OCI-M2 (cell line): ENCODE measurements around the gene VANGL2.

Experiments used
- DNase-seq: peaks from one replicate; lab custom pipeline; 2025; ENCODE audit not compliant: unreplicated experiment; lab: John Stamatoyannopoulos, UW

Gene VANGL2

GRCh38 chr1:160404094-160404493 is 3.7 kb downstream of the VANGL2 start:
- DNase-seq, result no peak

GRCh38 chr1:160405331-160405877 is 5.0 kb downstream of the VANGL2 start:
- DNase-seq, result no peak

GRCh38 chr1:160406131-160406968 is 6.0 kb downstream of the VANGL2 start:
- DNase-seq, result no peak

- DNase-seq, result no peak
Measured at GRCh38 chr1:160407839-160408801, 7.8 kb downstream of the VANGL2 start.

- DNase-seq, result no peak
Measured at GRCh38 chr1:160408864-160409263, 8.5 kb downstream of the VANGL2 start.

GRCh38 chr1:160409486-160409885 is 9.1 kb downstream of the VANGL2 start:
- DNase-seq, result no peak

GRCh38 chr1:160410406-160411005 is 10.1 kb downstream of the VANGL2 start:
- DNase-seq, result no peak

- no peak for DNase-seq
Measured at GRCh38 chr1:160411271-160412027, 11.1 kb downstream of the VANGL2 start.

- no peak for DNase-seq
Measured at GRCh38 chr1:160412028-160412362, 11.6 kb downstream of the VANGL2 start.

GRCh38 chr1:160413716-160414115 is 13.4 kb downstream of the VANGL2 start:
- DNase-seq, result no peak

- no peak for DNase-seq
Measured at GRCh38 chr1:160414881-160415280, 14.5 kb downstream of the VANGL2 start.

GRCh38 chr1:160415696-160416290 is 15.4 kb downstream of the VANGL2 start:
- no peak for DNase-seq

GRCh38 chr1:160416369-160416768 is 16.0 kb downstream of the VANGL2 start:
- no peak for DNase-seq

- DNase-seq, result no peak
Measured at GRCh38 chr1:160418483-160418882, 18.1 kb downstream of the VANGL2 start.

GRCh38 chr1:160419150-160419837 is 18.9 kb downstream of the VANGL2 start:
- no peak for DNase-seq

GRCh38 chr1:160419838-160420169 is 19.4 kb downstream of the VANGL2 start:
- DNase-seq, result no peak

- no peak for DNase-seq
Measured at GRCh38 chr1:160420881-160421842, 20.8 kb downstream of the VANGL2 start.

- DNase-seq, result no peak
Measured at GRCh38 chr1:160421881-160422280, 21.5 kb downstream of the VANGL2 start.

- no peak for DNase-seq
Measured at GRCh38 chr1:160423966-160424365, 23.6 kb downstream of the VANGL2 start.
